GM19238 (cell line): Measurements from ENCODE around the gene ZNF423.

Experiments used
- DNase-seq: peaks from one replicate; pipeline ENCODE4 v3.0.0; 2011; ENCODE audit warnings: low spot score; ENCODE audit not compliant: insufficient read length

ZNF423 gene

DNA sequence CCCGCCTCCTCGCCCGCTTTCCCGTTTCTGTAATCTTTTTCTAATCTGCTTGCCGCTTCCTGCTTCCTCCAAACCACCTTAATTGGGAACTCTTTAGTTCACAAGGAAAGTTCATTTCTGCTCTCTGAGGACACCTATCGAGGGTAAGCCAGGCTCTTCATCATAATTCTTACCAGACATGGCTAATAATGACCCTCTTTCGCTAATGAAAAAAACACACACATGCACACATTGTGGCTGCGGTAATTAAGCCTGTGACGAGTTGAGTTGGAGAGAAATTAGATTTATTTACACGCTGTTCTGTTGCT is 100.6 kb downstream of the ZNF423 start:
- DNase-seq = no peak

DNA sequence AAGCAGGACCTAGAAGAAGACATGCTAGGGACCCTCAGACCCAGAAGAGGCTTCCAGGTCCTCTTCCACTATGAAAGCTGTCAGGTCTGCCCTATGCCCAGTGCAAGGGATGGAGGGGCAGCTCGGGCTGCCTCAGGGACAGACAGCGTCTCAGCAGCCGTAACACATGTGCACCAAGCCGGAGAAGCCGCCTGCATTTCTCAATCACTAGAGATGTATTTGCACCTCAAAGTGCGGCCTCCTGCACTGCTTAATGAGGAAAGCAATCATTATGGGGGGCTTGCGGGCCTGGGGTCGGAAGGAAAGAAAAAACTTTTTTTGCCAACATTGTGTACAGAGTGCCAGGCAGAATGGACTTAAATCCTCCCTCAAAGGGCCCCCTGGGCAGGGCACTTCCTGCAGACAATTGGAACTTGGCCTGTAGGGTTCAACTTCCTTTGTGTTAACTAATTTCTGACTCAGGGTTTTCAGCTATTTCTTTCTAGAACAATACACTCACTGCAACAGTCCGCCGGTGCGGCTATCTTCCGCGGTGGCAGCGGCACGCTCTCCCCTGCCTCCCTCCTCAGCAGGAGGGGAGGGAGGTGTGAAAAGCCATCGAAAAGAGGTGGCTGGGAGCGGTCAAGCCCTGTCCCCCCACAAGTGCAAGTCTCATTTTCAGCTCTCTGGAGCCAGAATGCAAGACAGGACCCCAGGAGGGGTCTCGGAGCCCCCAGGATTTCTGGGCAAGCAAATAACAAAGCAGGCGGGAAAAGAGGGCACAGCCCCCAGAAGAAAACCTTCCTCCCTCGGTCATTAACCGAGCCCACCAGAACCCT is 101.2 kb downstream of the ZNF423 start:
- no peak for DNase-seq

DNA sequence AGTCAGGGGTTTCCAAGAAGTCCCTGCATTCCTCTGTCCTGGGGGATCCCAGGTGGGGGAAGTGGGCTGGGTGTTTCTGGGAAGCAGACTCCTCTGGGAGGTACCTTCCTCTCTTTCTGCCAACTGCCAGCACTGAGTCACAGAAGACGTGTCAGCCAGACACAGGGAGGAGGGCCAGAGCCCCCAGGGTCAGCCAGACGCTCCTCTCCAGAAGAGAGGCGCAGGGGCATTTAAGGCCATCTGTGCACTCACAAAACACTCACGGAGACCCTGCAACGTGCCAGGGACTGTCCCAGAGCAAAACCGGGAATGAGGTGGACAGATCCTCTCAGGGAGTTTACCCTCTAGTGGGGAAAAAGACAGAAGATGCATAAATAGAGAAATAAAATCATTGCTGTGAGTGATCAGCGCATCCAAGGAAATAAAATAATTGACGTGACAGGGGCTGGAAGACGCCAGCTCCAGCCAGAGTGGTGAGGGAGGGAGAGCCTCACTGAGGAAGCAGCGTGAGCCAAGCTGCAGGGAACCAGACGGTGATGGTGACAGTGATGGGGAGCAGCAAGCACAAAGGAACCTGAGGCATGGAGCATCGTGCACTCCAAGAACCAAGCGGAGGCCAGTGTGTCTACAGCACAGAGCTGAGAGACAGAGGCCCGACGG is 105.4 kb downstream of the ZNF423 start:
- DNase-seq = no peak

DNA sequence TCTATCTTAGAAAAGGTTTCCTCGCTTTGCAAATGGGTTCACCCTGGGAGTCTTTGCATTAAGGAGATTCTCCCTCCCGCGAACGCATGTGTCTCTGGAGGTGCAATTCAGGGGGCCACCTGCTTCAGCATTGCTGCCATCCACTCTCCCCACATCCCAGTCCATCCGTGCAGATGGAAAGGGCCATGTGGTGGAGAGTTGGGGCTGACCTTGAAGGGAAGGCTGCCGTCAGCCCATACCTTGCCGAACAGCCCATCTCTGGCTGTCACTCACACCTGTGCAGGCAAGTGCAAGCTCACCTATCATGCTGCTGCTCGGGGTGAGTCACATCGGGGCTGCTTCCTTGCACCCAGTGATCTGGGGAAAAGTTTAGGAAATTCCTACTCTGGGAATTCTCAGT is 106.1 kb downstream of the ZNF423 start:
- DNase-seq = no peak

DNA sequence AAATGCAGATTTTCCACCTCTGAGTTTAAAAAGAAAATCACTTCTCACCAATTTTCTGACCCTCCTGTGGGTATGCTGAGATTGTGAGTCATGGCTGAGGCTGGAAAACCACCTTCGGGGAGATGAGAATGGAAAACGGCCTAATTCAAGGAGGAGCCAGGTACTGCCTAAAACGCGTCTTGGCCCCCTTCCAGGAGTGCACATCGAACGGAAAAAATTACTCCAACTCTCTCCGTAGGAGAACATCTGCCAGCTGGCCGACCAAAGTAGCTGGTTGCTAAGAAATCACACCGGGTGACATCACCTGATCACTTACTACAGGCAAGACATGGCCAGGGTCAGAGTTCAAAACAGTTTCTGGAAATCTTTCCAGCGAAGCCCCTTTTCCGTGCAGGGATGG is 107.6 kb downstream of the ZNF423 start:
- no peak for DNase-seq

DNA sequence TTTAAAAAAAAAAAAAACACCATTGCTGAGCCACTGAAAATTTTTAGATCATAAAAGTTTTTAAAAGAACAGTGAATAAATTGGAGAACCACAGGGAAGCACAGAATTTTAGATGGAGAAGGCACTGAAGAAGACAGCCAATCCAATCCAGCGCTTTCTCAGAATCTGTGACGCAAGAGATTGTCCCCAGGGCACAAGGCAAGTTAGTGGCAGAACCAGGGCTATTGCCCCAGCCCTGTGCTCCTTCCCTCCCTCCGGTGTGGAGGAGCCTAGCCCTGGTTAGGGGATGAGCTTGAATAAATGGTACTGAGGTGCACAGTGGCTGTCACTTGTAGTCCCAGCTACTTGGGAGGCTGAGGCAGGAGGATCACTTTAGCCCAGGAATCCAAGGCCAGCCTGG is 108.3 kb downstream of the ZNF423 start:
- no peak for DNase-seq

DNA sequence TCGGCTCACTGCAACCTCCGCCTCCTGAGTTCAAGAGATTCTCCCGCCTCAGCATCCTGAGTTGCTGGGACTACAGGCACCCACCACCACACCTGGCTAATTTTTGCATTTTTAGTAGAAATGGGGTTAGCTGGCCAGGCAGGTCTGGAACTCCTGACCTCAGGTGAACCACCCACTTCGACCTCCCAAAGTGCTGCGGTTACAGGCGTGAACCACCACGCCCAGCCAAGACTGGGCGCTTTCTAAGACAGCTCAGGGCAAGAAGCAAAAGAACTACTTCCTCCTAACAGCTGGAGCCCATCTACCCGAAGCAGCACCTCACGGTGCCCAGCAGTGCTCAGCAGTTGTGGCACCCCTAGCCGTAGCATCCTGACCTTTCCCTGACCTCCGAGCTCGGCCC is 109.4 kb downstream of the ZNF423 start:
- no peak for DNase-seq

DNA sequence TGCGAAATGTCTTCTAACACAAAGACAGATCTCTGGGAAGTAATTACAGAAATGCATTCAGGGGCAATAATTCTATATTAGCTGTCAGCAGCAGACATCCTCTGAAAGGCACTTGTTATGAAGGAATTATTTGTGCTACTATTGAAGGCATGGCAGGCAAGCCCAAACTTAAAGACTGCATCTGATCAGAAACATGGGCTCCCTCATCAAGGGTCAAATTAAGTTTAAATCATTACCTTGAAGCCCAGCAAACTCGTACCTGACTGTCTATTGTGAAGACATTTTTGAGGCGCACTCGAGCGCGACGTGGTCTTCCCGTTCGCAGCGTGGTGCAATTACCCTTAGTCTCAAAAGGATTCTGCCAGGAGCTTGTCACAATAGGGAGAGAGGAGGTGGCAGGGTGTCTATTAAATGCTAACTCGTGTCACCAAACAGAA is 110.6 kb downstream of the ZNF423 start:
- DNase-seq = no peak

DNA sequence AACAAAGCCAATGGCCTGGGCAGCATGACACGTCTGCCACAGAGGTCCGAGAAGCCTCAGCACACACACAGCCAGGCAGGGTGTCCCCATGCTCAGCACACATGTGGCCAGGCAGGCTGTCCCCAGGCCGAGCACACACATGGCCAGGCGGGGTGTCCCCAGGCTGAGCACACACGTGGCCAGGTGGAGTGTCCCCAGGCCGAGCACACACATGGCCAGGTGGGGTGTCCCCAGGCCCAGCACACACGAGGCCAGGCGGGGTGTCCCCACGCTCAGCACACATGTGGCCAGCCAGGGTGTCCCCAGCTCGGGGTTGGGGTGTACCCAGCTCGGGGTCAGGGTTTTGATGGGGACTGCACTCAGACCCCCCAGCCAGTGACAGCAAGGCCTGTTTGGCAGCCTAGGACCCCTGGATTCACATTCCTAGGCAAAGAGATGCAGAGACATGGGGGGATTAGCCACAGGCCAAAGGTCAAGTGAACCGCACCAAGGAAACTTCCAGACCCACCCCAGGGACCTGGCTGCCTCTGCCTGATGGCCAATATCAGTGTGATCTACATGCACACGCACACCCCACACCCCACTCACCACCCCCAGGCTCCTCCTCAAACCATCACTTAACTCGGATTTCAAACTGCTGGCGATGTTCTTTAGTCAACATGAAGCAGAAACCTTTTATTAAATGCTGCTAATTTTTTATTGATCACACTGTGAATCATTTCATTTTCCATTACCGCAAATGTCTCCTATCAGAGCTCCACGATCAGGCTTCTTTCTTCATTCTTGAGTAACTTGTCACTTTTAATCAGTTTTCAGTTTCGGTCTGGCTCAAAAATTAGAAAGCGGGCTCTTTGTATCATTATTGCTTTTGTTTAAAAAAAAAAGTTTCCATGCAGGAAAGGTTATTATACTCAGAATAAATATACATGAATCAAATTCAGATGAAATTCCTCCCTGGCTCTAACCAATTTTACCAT is 111.4 kb downstream of the ZNF423 start:
- no peak for DNase-seq

DNA sequence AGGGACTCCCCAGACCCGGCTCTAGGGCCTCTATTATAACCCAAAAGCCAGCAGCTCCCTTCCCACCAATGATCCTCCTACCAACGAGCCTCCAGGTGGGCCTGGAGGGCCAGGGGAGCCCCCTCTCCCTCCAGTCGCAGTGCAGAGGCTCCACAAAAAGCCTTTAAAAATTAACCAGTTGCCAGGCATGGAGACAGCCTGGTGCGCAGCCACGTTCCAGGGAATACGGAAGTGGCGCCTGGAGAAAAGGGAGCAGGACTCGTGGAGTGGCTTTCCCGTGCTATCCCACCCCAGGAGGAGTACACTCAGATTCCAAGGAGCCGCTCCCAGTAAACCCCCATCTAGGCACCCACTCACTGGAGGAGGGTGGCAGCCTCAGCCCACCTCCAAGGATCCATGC is 112.3 kb downstream of the ZNF423 start:
- DNase-seq = no peak

DNA sequence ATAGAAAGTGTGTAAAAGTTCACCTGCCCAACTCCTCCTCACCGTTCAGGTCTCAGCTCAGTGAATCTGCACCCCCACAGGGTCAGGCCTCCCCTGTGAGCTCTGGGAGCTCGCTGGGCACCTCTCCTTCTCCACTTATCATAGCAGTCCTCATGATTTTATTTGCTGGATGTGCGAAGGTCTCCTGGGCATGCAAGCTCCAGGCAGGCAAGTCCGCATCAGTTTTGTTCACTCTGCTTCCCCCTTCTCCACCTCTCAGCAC is 112.8 kb downstream of the ZNF423 start:
- DNase-seq = no peak

DNA sequence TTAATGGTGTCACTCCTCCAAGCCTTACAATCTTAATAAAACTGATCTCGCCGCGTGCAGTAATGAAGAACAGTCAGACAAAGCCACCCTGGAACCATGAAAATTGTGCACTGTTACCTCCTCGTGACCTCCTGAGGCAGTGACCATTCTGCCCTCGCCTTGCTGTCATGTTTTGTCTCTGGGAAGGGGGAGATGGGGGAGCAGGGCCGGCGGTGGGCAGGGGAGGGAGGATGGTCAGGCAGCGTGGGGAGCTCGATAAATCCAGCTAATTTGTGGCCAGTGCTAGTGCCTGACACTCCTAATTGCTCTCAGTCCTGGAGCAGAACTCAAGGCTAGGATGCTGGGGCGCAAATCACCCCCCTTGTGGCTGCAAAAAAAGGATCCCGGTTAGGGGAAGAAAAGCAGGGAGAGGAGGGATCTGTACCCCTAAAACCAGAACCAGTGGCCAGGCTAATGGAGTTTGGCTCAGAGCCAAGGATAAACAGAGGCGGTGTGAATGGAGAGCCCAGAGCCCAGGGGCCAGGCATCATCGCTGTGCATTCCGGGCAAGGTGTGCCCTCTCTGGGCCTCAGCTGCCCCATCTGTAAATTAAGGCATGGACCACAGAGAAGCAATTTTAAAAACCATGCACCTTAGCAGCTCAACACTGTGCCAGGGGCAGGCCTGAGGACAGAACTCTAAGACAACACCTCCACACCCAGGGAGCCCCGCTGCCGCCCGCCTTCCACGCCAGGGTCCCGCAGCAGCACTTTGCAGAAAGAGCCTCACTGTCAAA is 113.3 kb downstream of the ZNF423 start:
- DNase-seq = no peak

DNA sequence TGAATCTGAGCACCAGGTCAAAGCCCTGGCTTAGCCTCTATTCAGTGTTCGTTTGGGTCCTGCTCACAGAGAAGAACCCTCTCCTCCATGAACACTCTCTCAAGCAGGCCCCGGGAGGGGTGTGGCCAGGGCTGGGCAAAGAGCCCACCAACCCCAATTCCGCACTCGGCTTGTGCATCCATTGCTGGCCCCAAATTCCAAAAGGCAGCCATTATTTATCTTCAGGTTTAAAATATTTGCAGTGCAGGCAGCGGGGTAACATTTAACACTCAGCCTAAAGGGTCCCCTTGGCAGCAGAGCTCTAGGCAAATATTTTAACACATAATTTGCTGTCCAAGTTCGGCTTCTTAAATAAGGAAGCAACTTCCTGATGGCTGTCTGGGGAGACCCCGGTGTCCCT is 115.7 kb downstream of the ZNF423 start:
- DNase-seq = no peak

DNA sequence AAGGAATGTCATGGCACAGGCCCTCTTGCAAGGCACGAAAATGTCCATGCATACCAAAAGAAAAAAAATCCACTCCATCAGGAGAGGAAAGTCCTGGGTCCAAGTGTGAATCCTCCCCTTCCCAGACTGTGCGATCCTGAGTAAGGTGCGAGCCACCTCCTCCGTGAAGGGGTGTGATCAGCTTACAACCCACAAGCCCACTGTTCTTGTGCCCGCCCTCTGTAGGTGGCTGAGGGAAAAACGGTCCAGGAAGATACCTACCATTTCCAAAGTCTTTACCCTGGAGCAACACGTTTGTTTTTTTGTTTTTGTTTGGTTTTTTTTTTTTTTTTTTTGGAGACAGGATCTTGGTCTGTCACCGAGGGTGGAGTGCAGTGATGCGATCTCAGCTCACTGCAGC is 116.5 kb downstream of the ZNF423 start:
- DNase-seq = no peak

DNA sequence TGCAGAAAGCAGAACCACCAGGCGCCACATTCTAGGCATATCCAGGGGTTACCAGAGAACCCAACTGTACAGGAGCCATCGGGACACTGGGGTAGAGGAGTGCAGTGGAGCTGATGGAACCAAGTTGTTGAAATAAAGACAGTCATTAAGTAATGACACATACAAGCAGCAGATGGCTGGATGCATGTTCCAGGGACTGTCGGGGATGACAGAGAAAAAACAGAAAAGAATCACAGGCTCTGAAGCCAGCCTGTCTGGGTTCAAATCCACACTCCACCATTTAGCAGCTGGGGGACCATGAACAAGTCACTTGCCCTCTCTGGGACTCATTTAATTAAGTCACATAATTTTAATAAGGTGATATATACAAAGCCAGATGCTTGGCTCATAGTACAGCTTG is 117.1 kb downstream of the ZNF423 start:
- no peak for DNase-seq

DNA sequence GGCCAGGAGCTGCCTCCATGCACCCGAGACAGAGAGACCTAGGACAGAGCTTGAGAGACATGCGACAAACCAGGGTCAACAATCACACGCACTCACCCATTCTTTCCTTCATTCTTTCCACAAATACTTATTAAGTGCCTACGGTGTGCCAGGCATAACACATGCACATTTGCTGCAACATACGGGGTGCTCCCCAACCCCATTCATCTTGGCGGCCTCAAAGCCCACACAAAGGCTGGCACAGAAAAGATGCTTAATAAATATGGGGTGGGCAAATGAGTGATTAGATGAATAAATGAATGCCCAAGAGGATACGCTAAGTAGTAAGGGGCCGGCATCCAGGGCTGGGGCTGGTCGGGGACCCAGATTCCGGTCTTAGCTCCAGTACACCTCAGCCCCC is 117.9 kb downstream of the ZNF423 start:
- no peak for DNase-seq

DNA sequence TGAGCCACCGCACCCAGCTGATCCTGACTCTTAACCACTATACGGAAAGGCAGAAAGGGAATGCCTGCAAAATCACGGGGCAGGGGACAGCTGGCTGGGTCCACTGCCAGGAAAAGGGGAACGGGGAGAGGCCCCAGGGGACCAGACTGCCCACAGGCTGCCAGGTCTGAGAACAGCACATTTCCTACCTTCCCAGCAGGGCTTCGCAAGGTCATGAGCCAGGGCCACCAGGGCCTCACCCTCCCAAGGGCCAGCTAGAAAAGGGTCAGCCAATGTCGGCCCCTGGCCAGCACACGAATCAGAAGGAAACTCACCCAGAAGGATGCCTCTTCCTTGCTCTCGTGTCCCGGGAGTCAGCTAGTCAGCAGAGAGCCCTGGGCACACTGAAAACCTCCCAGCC is 118.4 kb downstream of the ZNF423 start:
- DNase-seq = no peak

DNA sequence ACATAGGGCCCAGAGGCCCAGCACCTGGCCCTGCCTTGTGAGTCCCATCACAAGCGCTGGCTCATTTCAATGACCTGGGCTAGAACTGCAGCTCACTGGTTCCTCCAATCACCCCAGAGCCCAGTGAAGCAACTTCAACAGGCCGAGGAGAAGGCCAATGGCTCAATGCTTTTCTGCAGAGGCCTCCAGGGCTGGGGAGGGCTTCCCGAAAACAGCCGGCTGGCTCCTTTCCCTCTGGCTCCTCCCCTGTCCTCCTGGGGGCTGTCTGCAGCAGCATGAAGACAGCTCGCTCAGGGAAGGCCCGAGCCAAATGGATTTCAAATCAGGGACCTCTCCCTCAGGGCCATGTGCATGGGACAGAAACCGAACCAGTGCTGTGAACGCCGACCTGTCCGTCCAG is 121.6 kb downstream of the ZNF423 start:
- no peak for DNase-seq

DNA sequence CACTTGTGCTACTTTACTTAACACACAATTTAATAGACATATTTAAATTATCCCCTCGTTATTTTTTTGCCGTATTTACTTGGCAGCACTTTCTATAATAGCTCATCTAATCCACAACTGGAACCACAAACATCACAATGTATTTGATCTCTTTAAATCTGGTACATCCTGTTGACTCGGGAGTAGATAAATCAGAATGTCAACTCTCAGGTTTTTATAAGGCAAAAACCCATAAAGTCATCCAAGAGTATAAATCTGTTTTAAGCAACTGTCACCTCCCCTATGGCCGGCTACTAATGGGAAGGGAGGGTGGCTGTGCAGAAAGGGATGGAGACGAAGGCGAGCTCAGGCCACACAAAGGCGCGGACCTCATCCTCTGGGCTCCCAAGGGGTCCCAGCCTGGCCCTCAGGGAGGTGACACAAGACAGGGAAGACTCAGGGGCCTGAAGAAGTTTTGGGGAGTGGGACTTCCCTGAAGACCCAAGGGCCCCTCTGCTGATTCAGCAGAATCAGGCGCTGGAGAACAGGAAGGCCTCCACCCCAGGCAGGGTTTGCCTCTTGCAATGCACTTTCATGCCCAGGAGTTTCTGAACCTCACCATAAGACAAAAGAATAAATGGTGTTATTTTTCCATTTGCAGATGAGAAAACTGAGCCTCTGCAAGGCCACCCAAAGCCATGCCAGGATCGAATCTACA is 122.5 kb downstream of the ZNF423 start:
- DNase-seq = no peak

DNA sequence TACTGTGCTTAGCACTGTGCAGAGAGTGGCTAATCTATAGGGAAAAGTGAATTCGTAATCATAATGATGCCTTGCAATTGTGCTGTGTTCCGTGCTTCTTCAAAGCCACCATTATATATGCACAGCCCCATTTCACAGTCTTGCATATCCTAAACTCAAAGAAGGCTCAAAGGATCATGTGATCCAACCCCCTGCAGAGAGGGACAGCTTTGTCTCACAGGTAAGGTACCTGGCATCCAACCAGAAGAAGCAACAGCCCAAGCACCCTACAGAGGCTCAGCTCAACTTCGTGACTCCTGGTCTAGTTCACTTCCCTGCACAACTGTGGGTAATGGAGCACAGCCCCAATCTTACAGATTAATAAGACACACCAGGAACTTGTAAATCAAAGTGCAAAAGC is 124.0 kb downstream of the ZNF423 start:
- no peak for DNase-seq

DNA sequence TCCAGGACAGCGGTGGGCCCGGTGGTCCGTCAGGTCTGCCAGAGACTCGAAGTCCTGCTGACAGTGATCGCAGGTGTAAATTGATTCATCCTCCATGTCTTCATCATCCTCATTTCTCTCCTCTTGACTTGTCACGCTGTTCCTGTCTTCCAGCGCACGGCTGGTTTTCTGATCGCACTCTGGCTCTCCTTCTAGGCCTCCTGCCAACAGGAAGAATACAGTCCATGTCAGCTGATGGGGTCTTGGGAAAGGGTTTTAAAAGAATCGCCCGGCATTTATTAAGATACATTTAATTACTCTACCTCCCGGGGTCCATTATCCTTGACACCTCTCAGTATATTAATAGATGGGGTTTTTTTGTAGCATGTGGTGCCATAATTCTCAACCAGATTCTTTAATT is 125.1 kb downstream of the ZNF423 start:
- no peak for DNase-seq
